Upper lobe of left lung (tissue), 6 donors: ENCODE results near the gene LRRC17. TPM values are rescaled to one million over a fixed set of nuclear protein-coding genes. Genes with fewer than 3 reads are reported as not detected.

ENCODE experiments used
- ATAC-seq, 2 donors: fragments of 200-7000 bp; cut with Tn5 transposase; one replicate each; pipeline ENCODE4 v1.9.1; 2022; ENCODE audit warnings: mild to moderate bottlenecking in 2 of 2, moderate library complexity in 2 of 2; ENCODE audit not compliant: low FRiP score in 2 of 2
- DNase-seq, 2 donors: peaks; one replicate each; pipeline ENCODE4 v3.0.0-alpha.2; 2019 to 2020
- H3K27ac ChIP-seq, 4 donors: fragments of 200-600 bp; sonication (generic); one replicate each; pipeline ENCODE4 v1.5.1; 2016 to 2019
- H3K27me3 ChIP-seq, 4 donors: fragments of 200-600 bp; sonication (generic); one replicate each; pipeline ENCODE4 v1.5.1; 2017 to 2019
- H3K36me3 ChIP-seq, 4 donors: fragments of 200-600 bp; sonication (generic); one replicate each; pipeline ENCODE4 v1.5.1; 2016 to 2019
- H3K4me1 ChIP-seq, 4 donors: fragments of 200-600 bp; sonication (generic); one replicate each; pipeline ENCODE4 v1.5.1; 2018 to 2019
- H3K4me3 ChIP-seq, 4 donors: fragments of 200-600 bp; sonication (generic); one replicate each; pipeline ENCODE4 v1.5.1; 2017 to 2019; ENCODE audit warnings: mild to moderate bottlenecking in 2 of 4, moderate library complexity in 1 of 4
- H3K9me3 ChIP-seq, 4 donors: fragments of 200-600 bp; sonication (generic); one replicate each; pipeline ENCODE4 v1.5.1; 2018 to 2019
- EP300 ChIP-seq, 4 donors: sonication (generic); formaldehyde crosslinking; IDR thresholded peaks; one replicate each; pipeline ENCODE4 v1.5.1; 2017; ENCODE audit warnings: antibody characterized with exemption in 4 of 4, control low read depth in 2 of 4
- POLR2A ChIP-seq, 4 donors: fragments of 450-650 bp; IDR thresholded peaks; one replicate each; pipeline ENCODE4 v1.5.1; 2016 to 2017; ENCODE audit warnings: antibody characterized with exemption in 4 of 4, mild to moderate bottlenecking in 2 of 4
- POLR2AphosphoS5 ChIP-seq, 2 donors: sonication (generic); formaldehyde crosslinking; IDR thresholded peaks; one replicate each; pipeline ENCODE4 v1.5.1; 2017; ENCODE audit warnings: antibody characterized with exemption in 2 of 2
- WGBS, 2 donors: methylation state at CpG; one replicate each; pipeline ENCODE4 v1.1.5; 2017 to 2018; 5-methylcytosine and 5-hydroxymethylcytosine counted together
- total RNA-seq, 6 donors: library from RNA; depleted of rRNA in 4 of 6; stranded (reverse); fragments of >200 nt in 4 of 6; gene quantifications; one replicate each; pipeline versions ENCODE4 v1.1.0 to v1.2.1, GENCODE V29; 2016 to 2021
- TF ChIP-seq, protein P1 (sequence below), 6 experiments: fragments of 450-650 bp in 4 of 6; fragments of 200-600 bp in 2 of 6; sonication (generic) in 2 of 6; IDR thresholded peaks; one replicate each; pipeline ENCODE4 v1.5.1; 2016 to 2019; ENCODE audit warnings: antibody characterized with exemption in 6 of 6
- donor health status: DM: no; HTN: no; CAD: no; lungs with moderate emphysema.
- donor health status: DM: no; HTN: yes; CAD: no; lungs with severe emphysema.

LRRC17 gene
- total RNA-seq, 6 donors from 2014 or later = 0.46 to 4.7 (median 3.4) TPM; not detected in 1

DNA sequence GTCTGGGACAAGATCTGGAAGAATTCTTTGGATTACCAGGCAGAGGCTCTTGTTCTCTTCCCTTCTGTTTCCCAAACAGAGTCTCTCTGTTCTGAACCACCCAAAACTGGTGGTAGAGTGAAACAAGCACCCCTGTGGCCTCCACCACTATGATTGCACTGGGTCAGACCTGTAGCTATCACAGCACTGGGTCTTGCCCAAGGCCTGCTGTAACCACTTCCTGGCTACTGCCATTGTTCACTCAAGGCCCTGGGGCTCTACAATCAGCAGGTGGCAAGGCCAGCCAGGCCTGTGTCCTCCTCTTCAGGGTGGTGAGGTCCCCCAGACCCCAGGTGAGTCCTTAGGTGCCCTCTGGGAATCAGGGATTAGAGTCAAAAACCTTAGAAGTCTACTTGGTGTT, 4.1 kb upstream of the LRRC17 start:
- no peaks in the 10 kb centered on the region for H3K9me3 ChIP-seq
- H3K4me3 ChIP-seq = no peak overlapping the region
- H3K4me1 ChIP-seq = peaks cover 0 to 7% (median 0%) of the 10 kb centered on the region in 4 donors
- H3K27ac ChIP-seq = no peak overlapping the region
- DNase-seq (no peak), ATAC-seq (no peak)
- H3K36me3 ChIP-seq = no peaks in the 10 kb centered on the region
- no peaks in the 10 kb centered on the region for H3K27me3 ChIP-seq
- TF ChIP-seq POLR2A (IDR thresholded peaks at IDR 0.05) = no peak
- TF ChIP-seq EP300 (IDR thresholded peaks at IDR 0.05) = no peak
- no peak for TF ChIP-seq POLR2AphosphoS5 (IDR thresholded peaks at IDR 0.05)
- TF ChIP-seq, protein P1, sequence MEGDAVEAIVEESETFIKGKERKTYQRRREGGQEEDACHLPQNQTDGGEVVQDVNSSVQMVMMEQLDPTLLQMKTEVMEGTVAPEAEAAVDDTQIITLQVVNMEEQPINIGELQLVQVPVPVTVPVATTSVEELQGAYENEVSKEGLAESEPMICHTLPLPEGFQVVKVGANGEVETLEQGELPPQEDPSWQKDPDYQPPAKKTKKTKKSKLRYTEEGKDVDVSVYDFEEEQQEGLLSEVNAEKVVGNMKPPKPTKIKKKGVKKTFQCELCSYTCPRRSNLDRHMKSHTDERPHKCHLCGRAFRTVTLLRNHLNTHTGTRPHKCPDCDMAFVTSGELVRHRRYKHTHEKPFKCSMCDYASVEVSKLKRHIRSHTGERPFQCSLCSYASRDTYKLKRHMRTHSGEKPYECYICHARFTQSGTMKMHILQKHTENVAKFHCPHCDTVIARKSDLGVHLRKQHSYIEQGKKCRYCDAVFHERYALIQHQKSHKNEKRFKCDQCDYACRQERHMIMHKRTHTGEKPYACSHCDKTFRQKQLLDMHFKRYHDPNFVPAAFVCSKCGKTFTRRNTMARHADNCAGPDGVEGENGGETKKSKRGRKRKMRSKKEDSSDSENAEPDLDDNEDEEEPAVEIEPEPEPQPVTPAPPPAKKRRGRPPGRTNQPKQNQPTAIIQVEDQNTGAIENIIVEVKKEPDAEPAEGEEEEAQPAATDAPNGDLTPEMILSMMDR (IDR thresholded peaks at IDR 0.05) = no peak

DNA sequence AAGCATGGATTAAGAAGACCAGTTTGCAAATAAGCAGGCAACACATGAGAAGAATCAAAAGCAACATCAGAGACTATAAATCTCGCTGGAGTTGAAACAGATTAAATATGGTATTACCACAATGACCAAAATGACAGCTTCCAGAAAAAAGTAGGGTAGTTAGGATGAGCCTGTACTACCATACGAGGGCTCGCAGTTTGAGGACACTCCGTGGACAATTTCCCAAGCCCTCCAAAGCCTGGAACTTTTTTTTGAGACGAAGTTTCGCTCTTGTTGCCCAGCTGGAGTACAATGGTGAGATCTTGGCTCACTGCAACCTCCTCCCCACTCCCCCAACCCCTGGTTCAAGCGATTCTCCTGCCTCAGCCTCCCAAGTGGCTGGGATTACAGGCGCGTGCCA, 1.0 kb downstream of the LRRC17 start:
- ATAC-seq = no peak
- Histone ChIP-seq H3K27ac (no peak overlapping the region), H3K4me1 (peaks cover 0 to 7% (median 0%) of the 10 kb centered on the region in 4 donors), H3K36me3 (no peaks in the 10 kb centered on the region), H3K27me3 (no peaks in the 10 kb centered on the region), H3K9me3 (no peaks in the 10 kb centered on the region), H3K4me3 (no peak overlapping the region)
- DNase-seq = no peak
- TF ChIP-seq POLR2A (IDR thresholded peaks at IDR 0.05) (no peak), POLR2AphosphoS5 (IDR thresholded peaks at IDR 0.05) (no peak), EP300 (IDR thresholded peaks at IDR 0.05) (no peak)
- TF ChIP-seq, protein P1 (IDR thresholded peaks at IDR 0.05) = no peak
- 88% methylated on average over 7 to 9 of the region's 9 CpGs for WGBS, 2 donors

DNA sequence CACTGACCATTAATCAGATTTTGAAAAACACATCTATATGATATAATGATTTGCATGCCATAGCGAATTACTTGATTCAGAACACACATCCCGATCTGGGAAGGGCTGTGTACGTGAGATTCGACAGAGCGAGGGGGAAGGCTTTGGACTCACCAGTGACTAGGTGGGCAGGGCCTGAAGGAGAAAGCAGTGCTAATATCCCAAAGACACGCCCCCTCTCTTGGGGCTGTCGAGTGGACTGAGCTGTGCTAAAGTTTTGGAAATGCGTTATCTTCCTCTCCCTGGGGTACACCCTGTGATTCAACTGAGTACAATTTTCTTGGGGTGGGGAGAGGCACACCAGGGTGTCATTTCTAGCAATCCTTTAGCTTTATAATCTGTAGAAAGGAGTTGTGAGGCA, 1.8 kb downstream of the LRRC17 start:
- H3K4me1 ChIP-seq = peaks cover 0 to 7% (median 0%) of the 10 kb centered on the region in 4 donors
- ATAC-seq = peak; percentile 69 to 90
- H3K9me3 ChIP-seq = no peaks in the 10 kb centered on the region
- TF ChIP-seq POLR2AphosphoS5 (IDR thresholded peaks at IDR 0.05) (no peak), POLR2A (IDR thresholded peaks at IDR 0.05) (no peak), EP300 (IDR thresholded peaks at IDR 0.05) (no peak)
- TF ChIP-seq, protein P1 (IDR thresholded peaks at IDR 0.05) = no peak
- no peak overlapping the region for H3K27ac ChIP-seq
- no peak overlapping the region for H3K4me3 ChIP-seq
- H3K36me3 ChIP-seq = no peaks in the 10 kb centered on the region
- no peak for DNase-seq
- 75 to 81% methylated on average over 8 of the region's 8 CpGs for WGBS, 2 donors
- H3K27me3 ChIP-seq = no peaks in the 10 kb centered on the region

DNA sequence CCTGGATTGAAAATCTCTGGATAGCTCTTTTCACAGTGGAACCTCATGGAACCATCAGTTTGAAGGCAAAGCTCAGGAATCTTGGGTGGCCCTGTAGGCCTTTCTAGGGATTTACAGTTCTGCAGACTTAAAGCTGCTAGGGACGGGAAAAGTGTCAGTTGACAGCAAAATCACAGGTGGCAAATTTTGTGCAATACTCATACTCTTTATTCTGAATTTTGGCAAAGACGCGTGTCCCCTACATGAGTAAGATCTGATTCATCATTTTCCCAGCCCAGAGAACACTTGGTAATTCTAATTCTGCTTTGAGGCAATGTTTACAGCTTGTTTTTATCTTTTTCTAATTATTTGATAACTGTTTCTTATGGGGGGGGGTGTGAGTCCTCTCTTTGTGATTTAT, 3.6 kb downstream of the LRRC17 start:
- no peaks in the 10 kb centered on the region for H3K9me3 ChIP-seq
- no peak for DNase-seq
- 79 to 83% methylated on average over 3 of the region's 3 CpGs for WGBS, 2 donors

DNA sequence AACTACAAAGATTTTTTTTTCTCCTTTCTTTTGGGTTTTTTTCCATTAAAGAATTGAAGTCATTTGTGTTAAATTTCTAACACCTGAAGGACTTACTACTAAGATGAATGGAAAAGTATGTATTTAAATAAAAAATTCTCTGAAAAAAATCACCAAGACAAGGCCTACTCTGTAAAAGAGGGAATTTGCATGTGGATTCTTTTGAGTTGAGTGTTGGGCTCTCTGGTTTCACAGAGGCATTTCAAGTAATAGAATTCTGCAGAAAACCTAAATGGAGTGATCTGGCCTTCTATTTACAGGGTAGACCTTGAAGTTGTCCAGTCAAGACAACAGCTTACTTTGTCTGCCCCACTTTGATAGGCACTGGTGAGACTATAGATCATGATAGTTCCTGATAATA, 4.1 kb downstream of the LRRC17 start:
- no peak for DNase-seq
- H3K9me3 ChIP-seq = no peaks in the 10 kb centered on the region
- no peak overlapping the region for H3K27ac ChIP-seq
- no peaks in the 10 kb centered on the region for H3K27me3 ChIP-seq
- H3K4me3 ChIP-seq = no peak overlapping the region
- H3K36me3 ChIP-seq = no peaks in the 10 kb centered on the region
- H3K4me1 ChIP-seq = peaks cover 0 to 7% (median 0%) of the 10 kb centered on the region in 4 donors
- TF ChIP-seq, protein P1 (IDR thresholded peaks at IDR 0.05) = no peak
- TF ChIP-seq POLR2AphosphoS5 (IDR thresholded peaks at IDR 0.05) (no peak), EP300 (IDR thresholded peaks at IDR 0.05) (no peak), POLR2A (IDR thresholded peaks at IDR 0.05) (no peak)
- no peak for ATAC-seq

More for the DNA sequence above, 3.6 kb downstream of the LRRC17 start:
- H3K27me3 ChIP-seq = no peaks in the 10 kb centered on the region
- peaks cover 0 to 7% (median 0%) of the 10 kb centered on the region in 4 donors for H3K4me1 ChIP-seq
- no peak overlapping the region for H3K4me3 ChIP-seq
- H3K36me3 ChIP-seq = no peaks in the 10 kb centered on the region
- peak in 1 of 2 donors; percentile 50 for ATAC-seq
- no peak overlapping the region for H3K27ac ChIP-seq
- TF ChIP-seq EP300 (IDR thresholded peaks at IDR 0.05) (no peak), POLR2AphosphoS5 (IDR thresholded peaks at IDR 0.05) (no peak), POLR2A (IDR thresholded peaks at IDR 0.05) (no peak)
- TF ChIP-seq, protein P1 (IDR thresholded peaks at IDR 0.05) = no peak
